Testis (tissue), 2 donors: Measurements from ENCODE around the gene NEK7.

Source experiments
- CTCF ChIP-seq, 3 experiments: fragments of 450-650 bp in 2 of 3; fragments of 200-600 bp in 1 of 3; sonication (generic) in 1 of 3; IDR thresholded peaks; one replicate each; pipeline ENCODE4 v1.5.1; 2016 to 2019; ENCODE audit warnings: antibody characterized with exemption in 3 of 3, mild to moderate bottlenecking in 2 of 3, moderate library complexity in 1 of 3
- POLR2A ChIP-seq: fragments of 450-650 bp; IDR thresholded peaks from one replicate; pipeline ENCODE4 v1.6.1; 2017; ENCODE audit warnings: antibody characterized with exemption, mild to moderate bottlenecking, moderate library complexity

DNA sequence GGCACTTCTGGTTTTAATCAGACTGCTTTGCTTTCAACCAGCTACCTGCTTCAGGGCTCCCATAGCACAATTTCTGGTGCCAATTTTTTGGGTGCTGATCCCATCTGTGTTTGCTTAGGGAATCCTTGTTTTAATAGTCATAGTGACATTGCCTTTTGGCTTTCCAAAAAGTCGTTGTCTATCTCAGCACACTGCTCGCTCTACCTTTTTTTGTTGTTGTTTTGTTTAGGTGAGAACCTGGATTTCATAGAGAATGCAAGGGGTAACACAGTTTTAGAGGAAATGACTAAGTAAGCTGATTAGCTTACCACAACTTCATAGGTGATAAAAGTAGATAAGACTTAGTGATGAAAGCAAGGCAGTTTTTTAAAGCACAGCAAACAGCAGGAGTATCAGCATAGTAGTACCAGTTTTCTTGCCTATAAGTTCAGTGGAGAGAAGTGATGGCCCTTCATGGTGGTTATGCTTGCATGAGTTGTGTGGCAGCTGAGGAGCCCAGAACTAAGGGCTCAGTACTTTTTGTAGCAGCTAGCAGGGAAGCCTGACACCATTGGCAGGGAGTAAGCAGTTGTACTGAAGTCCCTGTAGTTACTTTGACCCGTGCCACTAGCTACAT lies 31.3 kb downstream of the NEK7 start:
- TF ChIP-seq CTCF (IDR thresholded peaks at IDR 0.05), result no peak
- TF ChIP-seq POLR2A, result no peak
